Psoas muscle (tissue), 8 donors: ENCODE measurements around the gene PIP5K1B. TPM values are rescaled to one million over a fixed set of nuclear protein-coding genes. Genes with fewer than 3 reads are reported as not detected.

ENCODE experiments used
- ATAC-seq, 4 donors: fragments of 200-7000 bp; cut with Tn5 transposase; one replicate each; pipeline ENCODE4 v1.9.1; 2020; ENCODE audit warnings: moderate library complexity in 3 of 4, mild to moderate bottlenecking in 2 of 4
- DNase-seq, 2 donors: peaks; one replicate each; pipeline ENCODE4 v3.0.0-alpha.2; 2020
- H3K27ac ChIP-seq: fragments of 200-600 bp; one replicate; pipeline ENCODE4 v1.8.0; 2022
- H3K27me3 ChIP-seq, 3 donors: fragments of 200-600 bp in 1 of 3; one replicate each; pipeline versions ENCODE4 v1.6.1 to v1.8.0; 2013 to 2022; ENCODE audit warnings: low read length in 2 of 3, mild to moderate bottlenecking in 2 of 3, moderate library complexity in 1 of 3; ENCODE audit not compliant: insufficient read depth in 3 of 3
- H3K36me3 ChIP-seq, 2 donors: fragments of 200-600 bp in 1 of 2; one replicate each; pipeline versions ENCODE4 v1.6.1 to v1.8.0; 2013 to 2022; ENCODE audit warnings: low read depth in 1 of 2, mild to moderate bottlenecking in 1 of 2, moderate library complexity in 1 of 2; ENCODE audit not compliant: insufficient read depth in 1 of 2
- H3K4me1 ChIP-seq: fragments of 200-600 bp; one replicate; pipeline ENCODE4 v1.8.0; 2022
- H3K4me3 ChIP-seq: fragments of 200-600 bp; one replicate; pipeline ENCODE4 v1.8.0; 2022; ENCODE audit warnings: mild to moderate bottlenecking
- H3K9me3 ChIP-seq: fragments of 200-600 bp; one replicate; pipeline ENCODE4 v1.8.0; 2022
- CTCF ChIP-seq: fragments of 200-600 bp; IDR thresholded peaks from one replicate; pipeline ENCODE4 v1.8.0; 2022; ENCODE audit warnings: antibody characterized with exemption
- WGBS, 3 donors: extraction: QIAGEN DNeasy Blood & Tissue Kit; methylation state at CpG; one replicate each; pipeline versions ENCODE4 v1.1.6 to v1.1.7; 2013; 5-methylcytosine and 5-hydroxymethylcytosine counted together
- intact Hi-C, 2 donors: fragments of 100-400 bp; cut with DNase I; formaldehyde crosslinking; loops; one replicate each; pipeline versions ENCODE4 v1.11.0 to v1.14.2; 2022
- polyA plus RNA-seq, 3 donors: library from polyadenylated mRNA; stranded (reverse); fragments of 200-250 nt; gene quantifications; one replicate each; pipeline ENCODE4 v1.2.3, GENCODE V29; 2013
- total RNA-seq, 4 donors: library from RNA; stranded (reverse); fragmentation: NEBNext Ultra II Directional in 2 of 4; extraction: Animal tissue kit (Norgen Biotek cat#: 25700) in 2 of 4; gene quantifications; one replicate each; pipeline versions ENCODE4 v1.2.1 to v1.2.4, GENCODE V29; 2021 to 2023
- donor health status: healthy with polysubstance abuse.
- donor health status: DM: no; HTN: no; CAD: no; lungs with moderate emphysema.
- donor health status: Bipolar disorder and iron deficiency.
- donor health status: healthy.
- donor health status: DM: yes; HTN: yes; CAD: no.
- donor health status: DM: no; HTN: no; CAD: no.
- donor health status: DM: no; HTN: no; CAD: no.
- donor health status: DM: yes; HTN: yes; CAD: no.

Gene PIP5K1B
- total and polyA plus RNA-seq, 7 donors, result 0.48 to 2.5 (median 1.7) TPM

- intact Hi-C loops, result no loop called here
- Histone ChIP-seq H3K27ac (no peak overlapping the region), H3K27me3 (peaks cover 0 to 6% (median 3%) of the 10 kb centered on the region in 3 donors), H3K4me3 (no peak overlapping the region), H3K36me3 (no peaks in the 10 kb centered on the region), H3K4me1 (no peaks in the 10 kb centered on the region), H3K9me3 (no peaks in the 10 kb centered on the region)
- no peak for DNase-seq
- TF ChIP-seq CTCF, result no peak
- ATAC-seq, result no peak
- 87 to 93% (median 88%) methylated on average over 7 of the region's 7 CpGs for WGBS, 3 donors
These were observed 15.7 kb downstream of the PIP5K1B start for GRCh38 chr9:68720656-68721313.

GRCh38 chr9:68721666-68722330 is 16.8 kb downstream of the PIP5K1B start:
- Histone ChIP-seq H3K4me3 (no peak overlapping the region), H3K36me3 (no peaks in the 10 kb centered on the region), H3K27me3 (peaks cover 0 to 6% (median 3%) of the 10 kb centered on the region in 3 donors), H3K4me1 (no peaks in the 10 kb centered on the region), H3K27ac (no peak overlapping the region), H3K9me3 (no peaks in the 10 kb centered on the region)
- 88 to 92% (median 89%) methylated on average over 8 of the region's 8 CpGs for WGBS, 3 donors
- DNase-seq, result no peak
- ATAC-seq, result no peak
- intact Hi-C loops, result no loop called here
- TF ChIP-seq CTCF, result no peak

GRCh38 chr9:68725070-68725469 is 20.0 kb downstream of the PIP5K1B start:
- 79 to 81% (median 81%) methylated on average over 3 of the region's 3 CpGs for WGBS, 3 donors
- no peak for TF ChIP-seq CTCF
- intact Hi-C loops, result no loop called here
- no peak for ATAC-seq
- Histone ChIP-seq H3K4me3 (no peak overlapping the region), H3K27me3 (peaks cover 0 to 6% (median 0%) of the 10 kb centered on the region in 3 donors), H3K4me1 (no peaks in the 10 kb centered on the region), H3K36me3 (no peaks in the 10 kb centered on the region), H3K9me3 (no peaks in the 10 kb centered on the region), H3K27ac (no peak overlapping the region)
- DNase-seq, result no peak

GRCh38 chr9:68726489-68726888 is 21.4 kb downstream of the PIP5K1B start:
- WGBS, 3 donors, result 85 to 91% (median 88%) methylated on average over 5 of the region's 5 CpGs
- Histone ChIP-seq H3K36me3 (no peaks in the 10 kb centered on the region), H3K27me3 (no peaks in the 10 kb centered on the region), H3K4me1 (no peaks in the 10 kb centered on the region), H3K9me3 (no peaks in the 10 kb centered on the region), H3K27ac (no peak overlapping the region), H3K4me3 (no peak overlapping the region)
- ATAC-seq, result no peak
- no peak for TF ChIP-seq CTCF
- intact Hi-C loops, result no loop called here
- DNase-seq, result no peak
